Measurements from ENCODE around the gene ZNF48. TPM values are rescaled to one million over a fixed set of nuclear protein-coding genes. Genes with fewer than 3 reads are reported as not detected.

Gene ZNF48
- total RNA-seq, 2 donors from 2014 or later, result 9.3 to 12.2 TPM

DNA sequence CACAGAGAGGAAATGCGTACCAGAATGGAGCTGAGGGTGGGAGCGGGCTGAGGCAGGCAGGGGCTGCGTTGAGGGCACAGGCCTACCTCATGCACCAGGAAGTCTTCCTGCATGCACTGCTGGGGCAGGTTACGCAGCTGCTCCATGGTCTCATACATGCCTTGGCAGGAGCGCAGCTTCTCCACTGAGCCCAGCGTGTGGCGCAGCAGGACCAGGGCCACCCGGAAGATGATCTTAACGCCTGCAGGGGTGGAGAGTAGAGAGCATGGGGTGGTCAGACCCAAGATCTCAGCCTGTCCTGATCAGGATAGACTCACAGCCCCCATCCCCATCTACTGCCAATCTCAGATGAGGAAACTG is 36.7 kb upstream of the ZNF48 start:
- no peak for ATAC-seq
- no peak for TF ChIP-seq POLR2A (IDR thresholded peaks at IDR 0.05)
- TF ChIP-seq, protein P1, sequence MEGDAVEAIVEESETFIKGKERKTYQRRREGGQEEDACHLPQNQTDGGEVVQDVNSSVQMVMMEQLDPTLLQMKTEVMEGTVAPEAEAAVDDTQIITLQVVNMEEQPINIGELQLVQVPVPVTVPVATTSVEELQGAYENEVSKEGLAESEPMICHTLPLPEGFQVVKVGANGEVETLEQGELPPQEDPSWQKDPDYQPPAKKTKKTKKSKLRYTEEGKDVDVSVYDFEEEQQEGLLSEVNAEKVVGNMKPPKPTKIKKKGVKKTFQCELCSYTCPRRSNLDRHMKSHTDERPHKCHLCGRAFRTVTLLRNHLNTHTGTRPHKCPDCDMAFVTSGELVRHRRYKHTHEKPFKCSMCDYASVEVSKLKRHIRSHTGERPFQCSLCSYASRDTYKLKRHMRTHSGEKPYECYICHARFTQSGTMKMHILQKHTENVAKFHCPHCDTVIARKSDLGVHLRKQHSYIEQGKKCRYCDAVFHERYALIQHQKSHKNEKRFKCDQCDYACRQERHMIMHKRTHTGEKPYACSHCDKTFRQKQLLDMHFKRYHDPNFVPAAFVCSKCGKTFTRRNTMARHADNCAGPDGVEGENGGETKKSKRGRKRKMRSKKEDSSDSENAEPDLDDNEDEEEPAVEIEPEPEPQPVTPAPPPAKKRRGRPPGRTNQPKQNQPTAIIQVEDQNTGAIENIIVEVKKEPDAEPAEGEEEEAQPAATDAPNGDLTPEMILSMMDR (IDR thresholded peaks at IDR 0.05), result no peak
- intact Hi-C loops (cut with DNase I), result no loop called here
- no peaks in the 10 kb centered on the region for H3K27me3 ChIP-seq
- H3K27ac ChIP-seq, result no peak overlapping the region
- peaks cover 0 to 5% of the 10 kb centered on the region in 2 donors for H3K36me3 ChIP-seq (replicated peaks in 1 of 2; ENCODE audit: insufficient read depth in 1 of 2, low read depth in 2 of 2)
- WGBS, 2 donors, result 96 to 100% methylated on average over 2 to 9 of the region's 9 CpGs
- no peak overlapping the region for H3K4me3 ChIP-seq
- no peaks in the 10 kb centered on the region for H3K9me3 ChIP-seq
- H3K4me1 ChIP-seq, result peaks cover 28% of the 10 kb centered on the region
- DNase-seq, result no peak

DNA sequence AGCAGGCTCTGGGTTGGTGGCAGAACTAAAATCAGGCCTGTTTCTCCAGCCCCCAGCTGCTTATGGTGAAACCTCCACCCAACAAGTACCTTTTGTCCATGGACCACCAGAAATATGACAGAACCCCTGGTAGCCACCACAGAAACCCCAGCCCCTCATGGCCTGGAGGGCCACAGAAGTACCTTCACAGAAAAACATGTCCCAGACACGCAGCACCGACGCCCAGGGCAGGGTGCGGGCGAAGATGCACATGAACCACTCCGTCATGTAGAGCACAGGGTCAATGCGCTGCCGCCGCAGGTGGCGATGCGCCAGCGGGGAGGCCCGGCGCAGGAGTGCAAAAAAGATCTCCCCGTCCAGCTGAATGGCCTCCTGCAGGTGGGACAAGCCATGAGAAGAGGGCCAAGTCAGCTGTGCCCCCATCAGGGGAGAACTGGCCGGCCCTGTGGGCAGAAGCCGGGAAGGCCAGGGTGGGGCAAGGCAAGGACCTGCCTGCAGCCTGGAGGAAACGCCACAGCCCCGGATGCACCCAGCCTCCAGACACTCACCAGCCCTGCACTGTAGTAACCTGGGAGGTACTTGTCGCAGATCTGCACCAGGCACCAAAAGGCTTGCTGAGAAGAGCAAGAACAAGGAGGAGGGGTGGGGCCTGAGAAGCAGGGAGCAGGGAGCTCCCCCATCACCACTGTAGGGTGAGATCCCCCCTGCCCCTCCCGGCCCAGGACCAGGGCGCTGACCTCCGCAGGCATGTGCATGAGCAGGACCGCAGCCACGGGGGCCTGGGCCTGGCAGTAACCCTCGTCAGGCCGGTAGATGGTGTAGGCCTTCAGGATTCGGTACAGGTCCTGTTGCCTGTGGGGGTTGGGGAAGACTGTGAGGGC is 36.0 kb upstream of the ZNF48 start:
- DNase-seq (no peak), ATAC-seq (no peak)
- 86 to 92% methylated on average over 13 to 22 of the region's 28 CpGs for WGBS, 2 donors
- no peak overlapping the region for H3K4me3 ChIP-seq
- peaks cover 0 to 5% of the 10 kb centered on the region in 2 donors for H3K36me3 ChIP-seq (replicated peaks in 1 of 2; ENCODE audit: insufficient read depth in 1 of 2, low read depth in 2 of 2)
- peaks cover 22% of the 10 kb centered on the region for H3K4me1 ChIP-seq
- no peak for TF ChIP-seq POLR2A (IDR thresholded peaks at IDR 0.05)
- TF ChIP-seq, protein P1 (IDR thresholded peaks at IDR 0.05), result no peak
- no peak overlapping the region for H3K27ac ChIP-seq
- H3K9me3 ChIP-seq, result no peaks in the 10 kb centered on the region
- intact Hi-C loops (cut with DNase I), result no loop called here
- no peaks in the 10 kb centered on the region for H3K27me3 ChIP-seq

DNA sequence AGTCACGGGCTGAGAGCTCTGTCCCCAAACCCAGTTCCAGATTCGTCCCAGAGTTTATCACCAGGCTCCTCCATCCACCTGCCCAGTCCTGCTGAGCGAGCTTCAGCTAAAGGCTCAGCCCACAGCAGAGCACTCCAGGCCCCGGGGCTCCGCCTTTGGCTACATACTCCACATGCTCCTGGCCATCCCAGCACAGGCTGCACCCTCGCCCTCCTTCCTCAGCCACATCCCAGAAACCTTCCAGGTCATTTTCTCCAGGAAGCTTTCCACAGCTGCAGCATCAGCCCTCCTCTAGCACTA is 35.4 kb upstream of the ZNF48 start:
- no peaks in the 10 kb centered on the region for H3K27me3 ChIP-seq
- H3K4me3 ChIP-seq, result no peak overlapping the region
- 77 to 88% methylated on average over 5 to 6 of the region's 6 CpGs for WGBS, 2 donors
- DNase-seq (no peak), ATAC-seq (no peak)
- no peak overlapping the region for H3K27ac ChIP-seq
- TF ChIP-seq POLR2A (IDR thresholded peaks at IDR 0.05), result no peak
- TF ChIP-seq, protein P1 (IDR thresholded peaks at IDR 0.05), result no peak
- H3K4me1 ChIP-seq, result peaks cover 18% of the 10 kb centered on the region
- intact Hi-C loops (cut with DNase I), result no loop called here
- H3K36me3 ChIP-seq (replicated peaks in 1 of 2; ENCODE audit: insufficient read depth in 1 of 2, low read depth in 2 of 2), result peaks cover 0 to 5% of the 10 kb centered on the region in 2 donors
- H3K9me3 ChIP-seq, result no peaks in the 10 kb centered on the region

DNA sequence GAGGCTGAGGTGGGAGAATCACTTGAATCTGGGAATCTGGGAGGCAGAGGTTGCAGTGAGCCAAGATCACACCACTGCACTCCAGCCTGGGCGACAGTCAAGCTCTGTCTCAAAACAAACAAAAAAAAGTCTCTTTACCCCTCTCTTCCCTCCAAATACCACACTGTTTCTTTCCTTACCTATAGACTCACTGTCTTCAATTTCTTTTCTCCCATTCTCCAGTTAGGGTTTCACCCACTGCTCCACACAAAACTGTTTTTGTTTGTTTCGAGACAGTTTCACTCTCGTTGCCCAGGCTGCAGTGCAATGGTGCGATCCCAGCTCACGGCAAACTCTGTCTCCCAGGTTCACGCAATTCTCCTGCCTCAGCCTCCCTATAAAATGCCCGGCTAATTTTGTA is 34.0 kb upstream of the ZNF48 start:
- intact Hi-C loops (cut with DNase I), result no loop called here
- Histone ChIP-seq H3K36me3 (replicated peaks in 1 of 2; ENCODE audit: insufficient read depth in 1 of 2, low read depth in 2 of 2) (peaks cover 0 to 5% of the 10 kb centered on the region in 2 donors), H3K4me3 (no peak overlapping the region), H3K27ac (no peak overlapping the region), H3K4me1 (peaks cover 10% of the 10 kb centered on the region), H3K9me3 (no peaks in the 10 kb centered on the region), H3K27me3 (no peaks in the 10 kb centered on the region)
- DNase-seq (no peak), ATAC-seq (no peak)
- TF ChIP-seq POLR2A (IDR thresholded peaks at IDR 0.05), result no peak
- TF ChIP-seq, protein P1 (IDR thresholded peaks at IDR 0.05), result no peak
- 94 to 96% methylated on average over 7 of the region's 7 CpGs for WGBS, 2 donors

DNA sequence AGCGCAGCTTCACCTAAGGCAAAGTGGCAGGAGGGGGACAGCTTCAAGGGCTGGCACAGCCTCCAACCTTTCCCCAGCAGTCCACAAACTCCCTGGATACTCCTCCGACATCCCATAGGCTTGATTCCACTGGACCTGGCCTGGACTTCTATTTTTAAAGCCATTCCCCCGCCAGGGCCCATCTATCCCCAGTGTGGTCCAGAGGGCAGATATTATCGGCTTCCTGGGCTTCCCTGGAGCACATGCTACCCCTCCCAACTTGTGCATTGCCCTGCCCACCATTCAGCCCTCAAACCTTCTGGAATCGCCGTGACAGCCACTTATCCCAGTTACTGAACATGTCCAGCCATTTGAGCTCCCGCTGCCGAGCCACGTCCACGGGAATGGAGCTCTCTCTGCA is 30.0 kb upstream of the ZNF48 start:
- intact Hi-C loops (cut with DNase I), result no loop called here

More for the DNA sequence above, 30.0 kb upstream of the ZNF48 start:
- Histone ChIP-seq H3K27me3 (no peaks in the 10 kb centered on the region), H3K27ac (no peak overlapping the region), H3K4me3 (no peak overlapping the region), H3K36me3 (replicated peaks in 1 of 2; ENCODE audit: insufficient read depth in 1 of 2, low read depth in 2 of 2) (no peaks in the 10 kb centered on the region), H3K9me3 (no peaks in the 10 kb centered on the region), H3K4me1 (peaks cover 27% of the 10 kb centered on the region)
- no peak for ATAC-seq
- WGBS, 2 donors, result 90 to 92% methylated on average over 6 to 10 of the region's 10 CpGs
- no peak for TF ChIP-seq POLR2A (IDR thresholded peaks at IDR 0.05)
- TF ChIP-seq, protein P1 (IDR thresholded peaks at IDR 0.05), result no peak
- DNase-seq, result no peak
